Natural killer cell (primary cell): ENCODE results near the gene CX3CL1. TPM values are rescaled to one million over a fixed set of nuclear protein-coding genes. Genes with fewer than 3 reads are reported as not detected.

Experiments
- ATAC-seq, 3 donors: fragments of 150-1000 bp in 2 of 3; fragments of 200-7000 bp in 1 of 3; cut with Tn5 transposase; 1 replicate in 1 of 3; 2 replicates in 2 of 3; pipeline ENCODE4 v1.10.0; 2021; ENCODE audit warnings: mild to moderate bottlenecking in 2 of 3, moderate library complexity in 2 of 3
- DNase-seq, 2 donors: peaks; one replicate each; pipeline versions ENCODE4 v3.0.0 to v3.0.0-alpha.2; 2013 to 2021; ENCODE audit warnings: mixed read lengths in 1 of 2
- H3K27ac ChIP-seq: one replicate; pipeline ENCODE4 v1.5.1; 2013; ENCODE audit warnings: mild to moderate bottlenecking, low read length
- H3K27me3 ChIP-seq: one replicate; pipeline ENCODE4 v1.6.1; 2013; ENCODE audit warnings: low read length; ENCODE audit not compliant: control insufficient read depth, insufficient read depth
- H3K36me3 ChIP-seq: one replicate; pipeline ENCODE4 v1.6.1; 2013; ENCODE audit warnings: low read length; ENCODE audit not compliant: control insufficient read depth, insufficient read depth
- H3K4me1 ChIP-seq: one replicate; pipeline ENCODE4 v1.6.1; 2013; ENCODE audit warnings: low read length; ENCODE audit not compliant: control insufficient read depth, insufficient read depth
- H3K4me3 ChIP-seq: one replicate; pipeline ENCODE4 v1.5.1; 2013; ENCODE audit warnings: low read length
- H3K9me3 ChIP-seq: one replicate; pipeline ENCODE4 v1.6.1; 2013; ENCODE audit warnings: low read length; ENCODE audit not compliant: control insufficient read depth, insufficient read depth
- H3K27ac Mint-ChIP-seq, 2 donors: one replicate each; pipeline ENCODE4 v1.8.0; 2022; ENCODE audit warnings: mild to moderate bottlenecking in 2 of 2, mixed read lengths in 2 of 2, moderate library complexity in 1 of 2
- H3K27me3 Mint-ChIP-seq, 2 donors: one replicate each; pipeline ENCODE4 v1.8.0; 2022; ENCODE audit warnings: low read depth in 2 of 2, mixed read lengths in 2 of 2
- H3K36me3 Mint-ChIP-seq: one replicate; pipeline ENCODE4 v1.8.0; 2022; ENCODE audit warnings: mixed read lengths
- H3K4me1 Mint-ChIP-seq, 2 donors: one replicate each; pipeline ENCODE4 v1.8.0; 2022; ENCODE audit warnings: mixed read lengths in 2 of 2
- H3K4me3 Mint-ChIP-seq: one replicate; pipeline ENCODE4 v1.8.0; 2022; ENCODE audit warnings: mild to moderate bottlenecking, moderate library complexity, mixed read lengths
- H3K9me3 Mint-ChIP-seq, 2 donors: one replicate each; pipeline ENCODE4 v1.8.0; 2022; ENCODE audit warnings: mixed read lengths in 2 of 2
- CTCF ChIP-seq: fragments of 200-600 bp; IDR thresholded peaks from one replicate; pipeline ENCODE4 v1.8.0; 2022; ENCODE audit warnings: antibody characterized with exemption
- WGBS: methylation state at CpG from one replicate; pipeline ENCODE4 v1.1.7; 2013; ENCODE audit warnings: missing lambda C conversion rate; ENCODE audit not compliant: insufficient coverage; 5-methylcytosine and 5-hydroxymethylcytosine counted together
- intact Hi-C: fragments of 100-400 bp; cut with micrococcal nuclease; formaldehyde crosslinking; loops from one replicate; pipeline ENCODE4 v1.14.2; 2022
- total RNA-seq, 4 donors: library from RNA; stranded (reverse); fragments of 120-200 nt in 1 of 4; gene quantifications; one replicate each; pipeline versions ENCODE4 v1.2.3 to v1.2.4, GENCODE V29; 2013 to 2022

Gene CX3CL1
- total RNA-seq, 3 donors from 2014 or later (not counting 1 experiment from before 2014, with no cell fraction given), result not detected

- peaks cover 2% of the 10 kb centered on the region for H3K36me3 Mint-ChIP-seq
These were observed 50.0 kb downstream of the CX3CL1 start for GRCh38 chr16:57422026-57422944.

GRCh38 chr16:57423152-57423551 lies 50.9 kb downstream of the CX3CL1 start:
- Histone ChIP-seq H3K27ac (no peak overlapping the region), H3K27me3 (no peaks in the 10 kb centered on the region), H3K4me3 (no peak overlapping the region), H3K4me1 (peaks cover 9% of the 10 kb centered on the region), H3K36me3 (peaks cover 6% of the 10 kb centered on the region), H3K9me3 (no peaks in the 10 kb centered on the region)
- Mint-ChIP-seq H3K4me1 (peaks cover 8 to 9% of the 10 kb centered on the region in 2 donors), H3K9me3 (no peaks in the 10 kb centered on the region), H3K27ac (no peak overlapping the region), H3K4me3 (no peak overlapping the region), H3K27me3 (no peaks in the 10 kb centered on the region), H3K36me3 (peaks cover 8% of the 10 kb centered on the region)
- TF ChIP-seq CTCF, result no peak
- ATAC-seq (no peak), DNase-seq (no peak)
- WGBS, result 79% methylated on average over 2 of the region's 2 CpGs
- intact Hi-C loops, result no loop called here

More at GRCh38 chr16:57422026-57422944, 50.0 kb downstream of the CX3CL1 start:
- Mint-ChIP-seq H3K27ac (no peak overlapping the region), H3K9me3 (no peaks in the 10 kb centered on the region), H3K27me3 (no peaks in the 10 kb centered on the region), H3K4me1 (peaks cover 9 to 15% of the 10 kb centered on the region in 2 donors), H3K4me3 (no peak overlapping the region)
- no peaks in the 10 kb centered on the region for H3K36me3 ChIP-seq
- H3K4me1 ChIP-seq, result peaks cover 17% of the 10 kb centered on the region
- intact Hi-C loops, result no loop called here
- no peaks in the 10 kb centered on the region for H3K9me3 ChIP-seq
- TF ChIP-seq CTCF, result no peak
- no peak for DNase-seq
- H3K27me3 ChIP-seq, result no peaks in the 10 kb centered on the region
- H3K27ac ChIP-seq, result no peak overlapping the region
- no peak for ATAC-seq
- no peak overlapping the region for H3K4me3 ChIP-seq
- WGBS, result 75% methylated on average over 9 of the region's 10 CpGs

- H3K9me3 Mint-ChIP-seq, result no peaks in the 10 kb centered on the region
- 92% methylated on average over 3 of the region's 3 CpGs for WGBS
- no peak for TF ChIP-seq CTCF
- DNase-seq (no peak), ATAC-seq (no peak)
- intact Hi-C loops, result loop anchor here (2.0 kb wide), 1 partner anchor 50 kb away; no protein-coding TSS in a partner anchor
- H3K9me3 ChIP-seq, result no peaks in the 10 kb centered on the region
- H3K27ac ChIP-seq, result no peak overlapping the region
- H3K4me3 Mint-ChIP-seq, result no peak overlapping the region
- no peaks in the 10 kb centered on the region for H3K4me1 ChIP-seq
- H3K36me3 Mint-ChIP-seq, result peaks cover 8% of the 10 kb centered on the region
- H3K27me3 Mint-ChIP-seq, result no peaks in the 10 kb centered on the region
- H3K4me1 Mint-ChIP-seq, result no peaks in the 10 kb centered on the region
- H3K27me3 ChIP-seq, result no peaks in the 10 kb centered on the region
- H3K27ac Mint-ChIP-seq, result no peak overlapping the region
- peaks cover 15% of the 10 kb centered on the region for H3K36me3 ChIP-seq
- no peak overlapping the region for H3K4me3 ChIP-seq
These were observed 52.3 kb downstream of the CX3CL1 start for GRCh38 chr16:57424583-57424982.
